Activated T-helper 1 cell treated with anti-CD3 and anti-CD28 coated beads, Interleukin-12 subunit alpha, Interleukin-12 subunit beta, Interleukin-2, Interleukin-4 antibody, amounts not matched to agents 30 ng/mL and 10 ng/mL and 1 ng/mL, durations not matched to agents 14 hours and 24 hours and 36 hours (primary cell): Measurements from ENCODE around the gene GREB1. TPM values are rescaled to one million over a fixed set of nuclear protein-coding genes. Genes with fewer than 3 reads are reported as not detected.

Source experiments
- DNase-seq: peaks from one replicate; pipeline ENCODE4 v3.0.0; 2021; ENCODE audit warnings: low spot score
- H3K27ac Mint-ChIP-seq: one replicate; pipeline ENCODE4 v1.8.0; 2021; ENCODE audit warnings: mild to moderate bottlenecking, mixed read lengths
- H3K27me3 Mint-ChIP-seq: one replicate; pipeline ENCODE4 v1.8.0; 2022; ENCODE audit warnings: mild to moderate bottlenecking, moderate library complexity, mixed read lengths; ENCODE audit not compliant: insufficient read depth
- H3K36me3 Mint-ChIP-seq: one replicate; pipeline ENCODE4 v1.8.0; 2021; ENCODE audit warnings: low read depth, mixed read lengths
- H3K4me1 Mint-ChIP-seq: one replicate; pipeline ENCODE4 v1.8.0; 2021; ENCODE audit warnings: low read depth, mixed read lengths
- H3K4me3 Mint-ChIP-seq: one replicate; pipeline ENCODE4 v1.8.0; 2021; ENCODE audit warnings: mild to moderate bottlenecking, moderate library complexity, mixed read lengths
- H3K9me3 Mint-ChIP-seq: one replicate; pipeline ENCODE4 v1.8.0; 2021; ENCODE audit warnings: mixed read lengths
- intact Hi-C: fragments of 100-400 bp; cut with micrococcal nuclease; formaldehyde crosslinking; loops from one replicate; pipeline ENCODE4 v1.15.1; 2024
- total RNA-seq: library from RNA; stranded (reverse); gene quantifications from 2 replicates; pipeline ENCODE4 v1.2.3, GENCODE V29; 2022

Gene GREB1
- total RNA-seq, 1 donor from 2014 or later, result 0.41 TPM

GRCh38 chr2:11585071-11585470 is 51.2 kb downstream of the GREB1 start:
- intact Hi-C loops, result loop anchor here (2.0 kb wide), 2 partner anchors 160 to 242 kb away; no protein-coding TSS in a partner anchor
- DNase-seq, result no peak
- H3K36me3 Mint-ChIP-seq, result no peaks in the 10 kb centered on the region
- H3K9me3 Mint-ChIP-seq, result no peaks in the 10 kb centered on the region
- peaks cover 10% of the 10 kb centered on the region for H3K4me1 Mint-ChIP-seq
- no peak overlapping the region for H3K27ac Mint-ChIP-seq
- peaks cover 11% of the 10 kb centered on the region for H3K27me3 Mint-ChIP-seq
- H3K4me3 Mint-ChIP-seq, result no peak overlapping the region

- Mint-ChIP-seq H3K4me1 (peaks cover 10% of the 10 kb centered on the region), H3K4me3 (no peak overlapping the region), H3K9me3 (no peaks in the 10 kb centered on the region), H3K36me3 (no peaks in the 10 kb centered on the region), H3K27me3 (peaks cover 8% of the 10 kb centered on the region), H3K27ac (no peak overlapping the region)
- intact Hi-C loops, result no loop called here
- DNase-seq, result no peak
Measured at GRCh38 chr2:11588228-11589110, 54.6 kb downstream of the GREB1 start.

GRCh38 chr2:11589316-11589940 is 55.6 kb downstream of the GREB1 start:
- H3K36me3 Mint-ChIP-seq, result no peaks in the 10 kb centered on the region
- no peak overlapping the region for H3K4me3 Mint-ChIP-seq
- DNase-seq, result no peak
- H3K9me3 Mint-ChIP-seq, result no peaks in the 10 kb centered on the region
- no peak overlapping the region for H3K27ac Mint-ChIP-seq
- H3K27me3 Mint-ChIP-seq, result peaks cover 8% of the 10 kb centered on the region
- peaks cover 3% of the 10 kb centered on the region for H3K4me1 Mint-ChIP-seq
- intact Hi-C loops, result no loop called here

GRCh38 chr2:11590193-11590592 is 56.3 kb downstream of the GREB1 start:
- DNase-seq, result no peak
- Mint-ChIP-seq H3K9me3 (no peaks in the 10 kb centered on the region), H3K4me1 (no peaks in the 10 kb centered on the region), H3K4me3 (no peak overlapping the region), H3K27me3 (peaks cover 8% of the 10 kb centered on the region), H3K27ac (no peak overlapping the region), H3K36me3 (no peaks in the 10 kb centered on the region)
- intact Hi-C loops, result no loop called here

- H3K9me3 Mint-ChIP-seq, result no peaks in the 10 kb centered on the region
- intact Hi-C loops, result no loop called here
- no peaks in the 10 kb centered on the region for H3K4me1 Mint-ChIP-seq
- H3K27me3 Mint-ChIP-seq, result peaks cover 4% of the 10 kb centered on the region
- no peak for DNase-seq
- no peak overlapping the region for H3K27ac Mint-ChIP-seq
- H3K36me3 Mint-ChIP-seq, result no peaks in the 10 kb centered on the region
- no peak overlapping the region for H3K4me3 Mint-ChIP-seq
Measured at GRCh38 chr2:11591091-11591490, 57.2 kb downstream of the GREB1 start.

- intact Hi-C loops, result no loop called here
- H3K36me3 Mint-ChIP-seq, result no peaks in the 10 kb centered on the region
- no peak overlapping the region for H3K4me3 Mint-ChIP-seq
- no peaks in the 10 kb centered on the region for H3K4me1 Mint-ChIP-seq
- DNase-seq, result no peak
- no peaks in the 10 kb centered on the region for H3K27me3 Mint-ChIP-seq
- no peak overlapping the region for H3K27ac Mint-ChIP-seq
- no peaks in the 10 kb centered on the region for H3K9me3 Mint-ChIP-seq
Measured at GRCh38 chr2:11592671-11593574, 59.1 kb downstream of the GREB1 start.

GRCh38 chr2:11596801-11597200 is 63.0 kb downstream of the GREB1 start:
- no peaks in the 10 kb centered on the region for H3K9me3 Mint-ChIP-seq
- H3K4me3 Mint-ChIP-seq, result no peak overlapping the region
- intact Hi-C loops, result no loop called here
- no peaks in the 10 kb centered on the region for H3K36me3 Mint-ChIP-seq
- no peaks in the 10 kb centered on the region for H3K4me1 Mint-ChIP-seq
- H3K27ac Mint-ChIP-seq, result no peak overlapping the region
- no peak for DNase-seq
- H3K27me3 Mint-ChIP-seq, result no peaks in the 10 kb centered on the region

GRCh38 chr2:11597538-11598225 is 63.8 kb downstream of the GREB1 start:
- Mint-ChIP-seq H3K9me3 (no peaks in the 10 kb centered on the region), H3K4me3 (no peak overlapping the region), H3K36me3 (no peaks in the 10 kb centered on the region), H3K27ac (no peak overlapping the region), H3K27me3 (no peaks in the 10 kb centered on the region), H3K4me1 (no peaks in the 10 kb centered on the region)
- DNase-seq, result no peak
- intact Hi-C loops, result no loop called here

- Mint-ChIP-seq H3K4me1 (no peaks in the 10 kb centered on the region), H3K4me3 (no peak overlapping the region), H3K27me3 (no peaks in the 10 kb centered on the region), H3K27ac (no peak overlapping the region), H3K36me3 (no peaks in the 10 kb centered on the region), H3K9me3 (no peaks in the 10 kb centered on the region)
- intact Hi-C loops, result no loop called here
- no peak for DNase-seq
Measured at GRCh38 chr2:11598228-11598731, 64.4 kb downstream of the GREB1 start.

GRCh38 chr2:11602563-11603204 is 68.8 kb downstream of the GREB1 start:
- Mint-ChIP-seq H3K36me3 (no peaks in the 10 kb centered on the region), H3K4me3 (no peak overlapping the region), H3K27me3 (peaks cover 3% of the 10 kb centered on the region), H3K27ac (no peak overlapping the region), H3K4me1 (no peaks in the 10 kb centered on the region), H3K9me3 (no peaks in the 10 kb centered on the region)
- intact Hi-C loops, result no loop called here
- no peak for DNase-seq

- Mint-ChIP-seq H3K27ac (no peak overlapping the region), H3K27me3 (no peaks in the 10 kb centered on the region), H3K36me3 (no peaks in the 10 kb centered on the region), H3K4me1 (no peaks in the 10 kb centered on the region), H3K4me3 (no peak overlapping the region), H3K9me3 (no peaks in the 10 kb centered on the region)
- intact Hi-C loops, result no loop called here
- no peak for DNase-seq
Measured at GRCh38 chr2:11610624-11611242, 76.9 kb downstream of the GREB1 start.
